Stimulated activated CD8-positive, alpha-beta memory T cell treated with anti-CD3 and anti-CD28 coated beads, Interleukin-7, amount 100 ng/mL, for 4 hours (primary cell): ENCODE results near the gene NINJ1.

Experiments
- DNase-seq, 2 donors: peaks; one replicate each; pipeline ENCODE4 v3.0.0-alpha.2; 2020; ENCODE audit warnings: low read depth in 2 of 2

Gene NINJ1

GRCh38 chr9:93100276-93100636 is 33.8 kb downstream of the NINJ1 start:
- no peak for DNase-seq

- no peak for DNase-seq
Observed at GRCh38 chr9:93099551-93100275, 34.3 kb downstream of the NINJ1 start.

- peak; percentile 34 to 66 for DNase-seq
Observed at GRCh38 chr9:93098236-93098946, 35.7 kb downstream of the NINJ1 start.

- no peak for DNase-seq
Observed at GRCh38 chr9:93097511-93098201, 36.4 kb downstream of the NINJ1 start.

- DNase-seq = no peak
Observed at GRCh38 chr9:93096811-93097382, 37.2 kb downstream of the NINJ1 start.

GRCh38 chr9:93096131-93096802 is 37.8 kb downstream of the NINJ1 start, which contains the start of gene CARD19:
TSS of gene CARD19 (plus strand) at chr9:93096217. CDS start at chr9:93096346, 129 bp downstream.
- DNase-seq = peak in 1 of 2 donors; percentile 39

- DNase-seq = peak; percentile 100
Observed at GRCh38 chr9:93095205-93096130, 38.6 kb downstream of the NINJ1 start.

GRCh38 chr9:93094658-93095204 is 39.3 kb downstream of the NINJ1 start:
- DNase-seq = no peak

GRCh38 chr9:93093877-93094657 is 40.0 kb downstream of the NINJ1 start:
- no peak for DNase-seq

- DNase-seq = no peak
Observed at GRCh38 chr9:93093127-93093876, 40.7 kb downstream of the NINJ1 start.

GRCh38 chr9:93092251-93092991 is 41.6 kb downstream of the NINJ1 start:
- DNase-seq = no peak

GRCh38 chr9:93091453-93092081 is 42.5 kb downstream of the NINJ1 start:
- DNase-seq = peak in 1 of 2 donors; percentile 45

GRCh38 chr9:93091056-93091452 is 43.0 kb downstream of the NINJ1 start:
- no peak for DNase-seq

GRCh38 chr9:93090091-93090655 is 43.9 kb downstream of the NINJ1 start:
- DNase-seq = no peak

- no peak for DNase-seq
Observed at GRCh38 chr9:93089481-93089991, 44.5 kb downstream of the NINJ1 start.

GRCh38 chr9:93089024-93089423 is 45.0 kb downstream of the NINJ1 start:
- no peak for DNase-seq

GRCh38 chr9:93088656-93089015 is 45.4 kb downstream of the NINJ1 start:
- no peak for DNase-seq
